H1 (cell line): ENCODE results near the gene EXOC1L. TPM values are rescaled to one million over a fixed set of nuclear protein-coding genes. Genes with fewer than 3 reads are reported as not detected.

Source experiments
- CTCF ChIA-PET: fragments of 300-600 bp; sonication (Branson Sonifier 250); formaldehyde crosslinking; loops from one replicate; lab custom pipeline; 2021; ENCODE audit not compliant: partially characterized antibody; lab: Charles Lee
- POLR2A ChIA-PET: fragments of 300-600 bp; sonication (Branson Sonifier 250); formaldehyde crosslinking; loops from one replicate; lab custom pipeline; 2021; ENCODE audit warnings: inconsistent platforms; ENCODE audit not compliant: partially characterized antibody; lab: Charles Lee
- DNase-seq, 2 experiments: peaks; one replicate each; pipeline versions ENCODE4 v3.0.0 to v3.0.0-alpha.2; 2010 to 2022; ENCODE audit warnings: low spot score in 2 of 2, low read depth in 1 of 2, mixed read lengths in 1 of 2
- FAIRE-seq: peaks from 2 replicates; lab custom pipeline; 2011; peaks lifted over from hg19 to GRCh38; lab: Jason Lieb, UNC
- H2AFZ ChIP-seq: 2 replicates; pipeline ENCODE4 v1.8.1; 2012; ENCODE audit warnings: low read length, inconsistent platforms
- H2AK5ac ChIP-seq: 2 replicates; pipeline ENCODE4 v1.6.1; 2013; ENCODE audit warnings: low read depth, low read length
- H2BK120ac ChIP-seq: replicated peaks from 2 replicates; pipeline ENCODE3; 2013; ENCODE audit warnings: low read depth, low read length, inconsistent platforms
- H2BK12ac ChIP-seq: 2 replicates; pipeline ENCODE4 v1.6.1; 2013; ENCODE audit warnings: low read depth, low read length
- H2BK15ac ChIP-seq: 2 replicates; pipeline ENCODE4 v1.6.1; 2013; ENCODE audit warnings: low read length
- H2BK20ac ChIP-seq: 2 replicates; pipeline ENCODE4 v1.6.1; 2013; ENCODE audit warnings: low read length
- H2BK5ac ChIP-seq: 2 replicates; pipeline ENCODE4 v1.6.1; 2013; ENCODE audit warnings: low read depth, low read length
- H3K14ac ChIP-seq: 2 replicates; pipeline ENCODE4 v1.6.1; 2013; ENCODE audit warnings: inconsistent platforms; ENCODE audit not compliant: insufficient read length
- H3K18ac ChIP-seq: 2 replicates; pipeline ENCODE4 v1.6.1; 2013; ENCODE audit warnings: low read length; ENCODE audit errors: extremely low read depth
- H3K23ac ChIP-seq: 2 replicates; pipeline ENCODE4 v1.6.1; 2013; ENCODE audit warnings: inconsistent platforms; ENCODE audit not compliant: insufficient read length
- H3K23me2 ChIP-seq: 2 replicates; pipeline ENCODE4 v1.6.1; 2013; ENCODE audit warnings: low read depth, low read length
- H3K27ac ChIP-seq: 2 replicates; pipeline ENCODE4 v1.6.1; 2011; ENCODE audit warnings: low read depth, low read length, inconsistent platforms
- H3K27me3 ChIP-seq, 4 experiments: replicated peaks in 1 of 4; 1 replicate in 1 of 4; 2 replicates in 3 of 4; pipeline versions ENCODE4 v1.6.1 to v1.8.1; 2011 to 2013; ENCODE audit warnings: low read length in 3 of 4, mild to moderate bottlenecking in 3 of 4, inconsistent platforms in 2 of 4, mixed read lengths in 2 of 4, moderate library complexity in 1 of 4; ENCODE audit not compliant: control insufficient read depth in 3 of 4, insufficient read depth in 3 of 4; ENCODE audit errors: extremely low read depth in 1 of 4
- H3K36me3 ChIP-seq, 4 experiments: 2 replicates each; pipeline versions ENCODE4 v1.6.1 to v1.8.1; 2011 to 2013; ENCODE audit warnings: mild to moderate bottlenecking in 4 of 4, low read length in 3 of 4, moderate library complexity in 2 of 4, control low read depth in 1 of 4, inconsistent platforms in 1 of 4; ENCODE audit not compliant: insufficient read depth in 4 of 4, control insufficient read depth in 2 of 4
- H3K4ac ChIP-seq: replicated peaks from 2 replicates; pipeline ENCODE3; 2013; ENCODE audit warnings: low read length, low read depth, mixed read lengths, inconsistent platforms; ENCODE audit not compliant: insufficient read length
- H3K4me1 ChIP-seq, 4 experiments: replicated peaks in 1 of 4; 1 replicate in 1 of 4; 2 replicates in 3 of 4; pipeline versions ENCODE4 v1.6.1 to v1.8.1; 2011 to 2013; ENCODE audit warnings: low read length in 3 of 4, inconsistent platforms in 2 of 4, mixed read lengths in 1 of 4; ENCODE audit not compliant: insufficient read depth in 4 of 4, control insufficient read depth in 3 of 4
- H3K4me2 ChIP-seq, 2 experiments: 2 replicates each; pipeline versions ENCODE4 v1.6.1 to v1.8.1; 2011 to 2013; ENCODE audit warnings: low read depth in 2 of 2, low read length in 2 of 2, control low read depth in 1 of 2, inconsistent platforms in 1 of 2, mild to moderate bottlenecking in 1 of 2; ENCODE audit not compliant: insufficient read depth in 1 of 2
- H3K4me3 ChIP-seq, 4 experiments: fragments of 200-600, 300-600 bp in 1 of 4; sonication (generic), shearing (Covaris generic), sonication (Bioruptor Twin) in 1 of 4; 2 replicates each; pipeline versions ENCODE4 v1.5.1 to v1.8.1; 2011 to 2016; ENCODE audit warnings: low read length in 4 of 4, low read depth in 3 of 4, control low read depth in 2 of 4, inconsistent platforms in 2 of 4, mild to moderate bottlenecking in 2 of 4, mixed read lengths in 1 of 4, moderate library complexity in 1 of 4; ENCODE audit not compliant: insufficient read depth in 2 of 4; ENCODE audit errors: extremely low read depth in 1 of 4
- H3K56ac ChIP-seq: replicated peaks from 2 replicates; pipeline ENCODE3; 2013; ENCODE audit warnings: low read depth, mild to moderate bottlenecking, mixed read lengths, low read length, inconsistent platforms; ENCODE audit not compliant: insufficient read length
- H3K79me1 ChIP-seq: 2 replicates; pipeline ENCODE4 v1.6.1; 2013; ENCODE audit warnings: low read depth, low read length, control low read depth
- H3K79me2 ChIP-seq, 2 experiments: 2 replicates each; pipeline versions ENCODE4 v1.6.1 to v1.8.1; 2012 to 2013; ENCODE audit warnings: low read length in 2 of 2, mild to moderate bottlenecking in 2 of 2, inconsistent platforms in 1 of 2; ENCODE audit not compliant: insufficient read depth in 2 of 2, control insufficient read depth in 1 of 2
- H3K9ac ChIP-seq, 4 experiments: replicated peaks in 1 of 4; 1 replicate in 1 of 4; 2 replicates in 3 of 4; pipeline versions ENCODE4 v1.6.1 to v1.8.1; 2011 to 2013; ENCODE audit warnings: low read depth in 3 of 4, low read length in 3 of 4, control low read depth in 2 of 4, mild to moderate bottlenecking in 2 of 4, moderate library complexity in 2 of 4, inconsistent platforms in 1 of 4; ENCODE audit errors: extremely low read depth in 1 of 4
- H3K9me3 ChIP-seq, 2 experiments: 2 replicates each; pipeline versions ENCODE4 v1.6.1 to v1.8.1; 2012 to 2013; ENCODE audit warnings: mild to moderate bottlenecking in 2 of 2, moderate library complexity in 2 of 2, control low read depth in 1 of 2, inconsistent platforms in 1 of 2, low read depth in 1 of 2, low read length in 1 of 2, mixed read lengths in 1 of 2; ENCODE audit not compliant: insufficient read depth in 2 of 2
- H4K20me1 ChIP-seq, 2 experiments: replicated peaks in 1 of 2; 2 replicates each; pipeline versions ENCODE3 to v1.8.1; 2011 to 2013; ENCODE audit warnings: inconsistent platforms in 2 of 2, low read length in 2 of 2, mild to moderate bottlenecking in 1 of 2; ENCODE audit not compliant: insufficient read depth in 2 of 2, control insufficient read depth in 1 of 2
- H4K5ac ChIP-seq: 2 replicates; pipeline ENCODE4 v1.6.1; 2013; ENCODE audit warnings: low read length, low read depth, mixed read lengths, inconsistent platforms; ENCODE audit not compliant: insufficient read length
- H4K8ac ChIP-seq: 2 replicates; pipeline ENCODE4 v1.8.0; 2013; ENCODE audit warnings: mild to moderate bottlenecking, moderate library complexity, low read length, inconsistent platforms; ENCODE audit not compliant: insufficient read depth; ENCODE audit errors: extremely low read depth
- H4K91ac ChIP-seq: replicated peaks from 2 replicates; pipeline ENCODE3; 2013; ENCODE audit warnings: low read length, mixed read lengths, inconsistent platforms; ENCODE audit not compliant: insufficient read length
- ATF3 ChIP-seq: IDR thresholded peaks from 2 replicates; pipeline ENCODE4 v1.6.1; 2011; ENCODE audit warnings: low read depth, mild to moderate bottlenecking, low read length; ENCODE audit not compliant: insufficient read depth
- BCL11A ChIP-seq, 2 experiments: IDR thresholded peaks; one replicate each; pipeline ENCODE4 v1.6.1; 2011; ENCODE audit warnings: low read depth in 2 of 2, low read length in 2 of 2, mild to moderate bottlenecking in 2 of 2
- CTCF ChIP-seq, 3 experiments: IDR thresholded peaks; 1 replicate in 2 of 3; 2 replicates in 1 of 3; pipeline versions ENCODE4 v1.5.1 to v1.6.1; 2011; ENCODE audit warnings: low read length in 3 of 3, mild to moderate bottlenecking in 3 of 3, inconsistent platforms in 2 of 3, low read depth in 1 of 3, moderate library complexity in 1 of 3; ENCODE audit not compliant: insufficient read depth in 1 of 3; ENCODE audit errors: control extremely low read depth in 1 of 3
- GABPA ChIP-seq: IDR thresholded peaks from 2 replicates; pipeline ENCODE4 v1.6.1; 2011; ENCODE audit warnings: mild to moderate bottlenecking, low read length, moderate library complexity, borderline replicate concordance; ENCODE audit not compliant: insufficient read depth
- HDAC6 ChIP-seq: IDR thresholded peaks from one replicate; pipeline ENCODE4 v1.7.1; 2012; ENCODE audit warnings: low read depth, mild to moderate bottlenecking, inconsistent platforms, low read length, moderate library complexity
- KDM1A ChIP-seq: fragments of 200-600, 300-600 bp; sonication (generic); IDR thresholded peaks from 2 replicates; pipeline ENCODE4 v1.7.1; 2016; ENCODE audit warnings: mild to moderate bottlenecking, low read length, borderline replicate concordance
- MAX ChIP-seq: IDR thresholded peaks from 2 replicates; pipeline ENCODE4 v1.6.1; 2012; ENCODE audit warnings: inconsistent platforms
- PHF8 ChIP-seq: fragments of 200-600 bp; sonication (generic); conservative IDR thresholded peaks from 2 replicates; pipeline ENCODE4 v1.7.1; 2012; ENCODE audit warnings: low read depth, mild to moderate bottlenecking, inconsistent platforms, low read length, moderate library complexity
- POLR2A ChIP-seq, 2 experiments: IDR thresholded peaks; 1 replicate in 1 of 2; 2 replicates in 1 of 2; pipeline ENCODE4 v1.6.1; 2011; ENCODE audit warnings: low read depth in 2 of 2, low read length in 2 of 2, mild to moderate bottlenecking in 2 of 2; ENCODE audit errors: control extremely low read depth in 1 of 2
- RNF2 ChIP-seq: fragments of 200-900, 300-1000 bp; sonication (generic); IDR thresholded peaks from 2 replicates; pipeline ENCODE4 v1.7.1; 2016; ENCODE audit warnings: borderline replicate concordance, low read depth, mild to moderate bottlenecking, antibody characterized with exemption, low read length; ENCODE audit not compliant: poor library complexity, severe bottlenecking; ENCODE audit errors: missing control alignments
- SIRT6 ChIP-seq: IDR thresholded peaks from one replicate; pipeline ENCODE4 v1.7.1; 2012; ENCODE audit warnings: low read length, inconsistent platforms
- SP4 ChIP-seq: IDR thresholded peaks from 2 replicates; pipeline ENCODE4 v1.6.1; 2012; ENCODE audit warnings: low read length, inconsistent platforms
- polyA plus RNA-seq, 7 experiments: library from polyadenylated mRNA; depleted of rRNA in 3 of 7; stranded (reverse) in 5 of 7; unstranded in 2 of 7; fragments of >200 nt in 5 of 7; fragments of 200-250 nt in 2 of 7; gene quantifications; 1 replicate in 5 of 7; 2 replicates in 1 of 7; 4 replicates in 1 of 7; pipeline versions ENCODE4 v1.2.1 to v1.2.3, GENCODE V29; 2011 to 2013; ENCODE audit warnings: missing spikeins in 2 of 7, mixed read lengths in 2 of 7
- total RNA-seq: library from RNA; stranded (reverse); fragmentation: NEBNext Ultra II Directional; extraction: Animal tissue kit (Norgen Biotek cat#: 25700); gene quantifications from 2 replicates; pipeline ENCODE4 v1.2.1, GENCODE V29; 2021

The EXOC1L gene
- total and polyA plus RNA-seq, 2 of the 8 experiments (the other 6 are each of a cell fraction or from before 2014, with no cell fraction given): 0.08 TPM; not detected in 1

- POLR2A ChIA-PET: no interaction called here
- TF ChIP-seq PHF8 (no peak), SP4 (no peak), BCL11A (IDR thresholded peaks at IDR 0.05; ENCODE audit: low read depth in 2 of 2, low read length in 2 of 2) (no peak), GABPA (no peak), POLR2A (IDR thresholded peaks at IDR 0.05; ENCODE audit: control extremely low read depth in 1 of 2, low read depth in 2 of 2, low read length in 2 of 2) (no peak), KDM1A (no peak), SIRT6 (no peak), ATF3 (no peak), MAX (no peak), HDAC6 (no peak), CTCF (IDR thresholded peaks at IDR 0.05; ENCODE audit: control extremely low read depth in 1 of 3, insufficient read depth in 1 of 3, low read depth in 1 of 3, low read length in 3 of 3) (no peak), RNF2 (no peak)
Observed at GRCh38 chr4:55876387-55876786, 56.8 kb downstream of the EXOC1L start.

More at GRCh38 chr4:55876387-55876786, 56.8 kb downstream of the EXOC1L start:
- no peak overlapping the region for H3K14ac ChIP-seq
- no peak overlapping the region for H3K9ac ChIP-seq
- H3K27ac ChIP-seq: no peak overlapping the region
- H3K4me3 ChIP-seq: no peak overlapping the region
- no peak for FAIRE-seq
- H3K79me1 ChIP-seq: no peaks in the 10 kb centered on the region
- no peak overlapping the region for H3K4ac ChIP-seq
- H3K23me2 ChIP-seq: no peaks in the 10 kb centered on the region
- CTCF ChIA-PET: interaction anchor here (1.1 to 1.8 kb wide), 3 partner anchors 12 to 21 kb away, joined by 3 to 4 read pairs (median 4); no protein-coding TSS in a partner anchor
- no peaks in the 10 kb centered on the region for H3K9me3 ChIP-seq
- H4K91ac ChIP-seq: no peak overlapping the region
- H3K36me3 ChIP-seq: peaks cover 0 to 10% (median 4%) of the 10 kb centered on the region in 4 experiments; a peak in 5 of 8 replicates
- no peak overlapping the region for H3K23ac ChIP-seq
- no peak overlapping the region for H2BK12ac ChIP-seq
- no peak overlapping the region for H2AK5ac ChIP-seq
- no peak overlapping the region for H2AFZ ChIP-seq
- H2BK120ac ChIP-seq: no peak overlapping the region
- DNase-seq: no peak
- no peaks in the 10 kb centered on the region for H4K20me1 ChIP-seq
- H2BK20ac ChIP-seq: no peak overlapping the region
- H4K8ac ChIP-seq: no peak overlapping the region
- no peak overlapping the region for H2BK5ac ChIP-seq
- H3K18ac ChIP-seq: no peak overlapping the region
- H3K4me2 ChIP-seq: no peak overlapping the region
- no peaks in the 10 kb centered on the region for H3K4me1 ChIP-seq
- H4K5ac ChIP-seq: no peak overlapping the region
- no peaks in the 10 kb centered on the region for H3K79me2 ChIP-seq
- H3K27me3 ChIP-seq: no peaks in the 10 kb centered on the region
- no peak overlapping the region for H3K56ac ChIP-seq
- H2BK15ac ChIP-seq: no peak overlapping the region
